ENCODE results near the gene SHH.
"Not testable (repeated sequence)": the region's sequence is repeated elsewhere in the genome, so short reads cannot be mapped to it uniquely, and the experiment has no call there.

The SHH gene

GRCh38 chr7:155821851-155822250 is 9.6 kb upstream of the SHH start:
- DNase-seq (ENCODE audit: insufficient read length, low spot score) (no peak), FAIRE-seq (no peak)

- DNase-seq (ENCODE audit: insufficient read length, low spot score) (no peak), FAIRE-seq (no peak)
These were observed 8.5 kb upstream of the SHH start for GRCh38 chr7:155820788-155821187.

- FAIRE-seq (no peak), DNase-seq (ENCODE audit: insufficient read length, low spot score) (no peak)
These were observed 8.0 kb upstream of the SHH start for GRCh38 chr7:155820246-155820645.

- DNase-seq (ENCODE audit: insufficient read length, low spot score) (no peak), FAIRE-seq (no peak)
These were observed 6.9 kb upstream of the SHH start for GRCh38 chr7:155819186-155819585.

- FAIRE-seq (no peak), DNase-seq (ENCODE audit: insufficient read length, low spot score) (no peak)
These were observed 6.5 kb upstream of the SHH start for GRCh38 chr7:155818820-155819168.

GRCh38 chr7:155818154-155818819 is 6.0 kb upstream of the SHH start:
- FAIRE-seq (no peak), DNase-seq (ENCODE audit: insufficient read length, low spot score) (no peak)

- FAIRE-seq; DNase-seq (ENCODE audit: insufficient read length, low spot score): not testable (repeated sequence)
These were observed 5.3 kb upstream of the SHH start for GRCh38 chr7:155817515-155817914.

- no peak for FAIRE-seq
- no peak for DNase-seq (ENCODE audit: insufficient read length, low spot score)
These were observed 4.7 kb upstream of the SHH start for GRCh38 chr7:155816996-155817395.

GRCh38 chr7:155816192-155816508 is 3.9 kb upstream of the SHH start:
- FAIRE-seq (no peak), DNase-seq (ENCODE audit: insufficient read length, low spot score) (no peak)

- no peak for FAIRE-seq
- peak; percentile 69 for DNase-seq (ENCODE audit: insufficient read length, low spot score)
These were observed 3.3 kb upstream of the SHH start for GRCh38 chr7:155815332-155816191.

GRCh38 chr7:155814316-155815276 is 2.3 kb upstream of the SHH start:
- DNase-seq (ENCODE audit: insufficient read length, low spot score) (no peak), FAIRE-seq (no peak)

GRCh38 chr7:155813546-155814315 is 1.5 kb upstream of the SHH start:
- FAIRE-seq (no peak), DNase-seq (ENCODE audit: insufficient read length, low spot score) (no peak)

GRCh38 chr7:155813125-155813524 is 862 bp upstream of the SHH start:
- DNase-seq (ENCODE audit: insufficient read length, low spot score), result no peak
- FAIRE-seq, result no peak

GRCh38 chr7:155811560-155811894 is 736 bp downstream of the SHH start:
- FAIRE-seq, result no peak
- no peak for DNase-seq (ENCODE audit: insufficient read length, low spot score)

- FAIRE-seq, result no peak
- no peak for DNase-seq (ENCODE audit: insufficient read length, low spot score)
These were observed 1.3 kb downstream of the SHH start for GRCh38 chr7:155810770-155811559.

GRCh38 chr7:155809947-155810769 is 2.1 kb downstream of the SHH start:
- FAIRE-seq (no peak), DNase-seq (ENCODE audit: insufficient read length, low spot score) (no peak)

- FAIRE-seq (no peak), DNase-seq (ENCODE audit: insufficient read length, low spot score) (no peak)
These were observed 2.8 kb downstream of the SHH start for GRCh38 chr7:155809332-155809946.

- DNase-seq (ENCODE audit: insufficient read length, low spot score), result no peak
- no peak for FAIRE-seq
These were observed 3.5 kb downstream of the SHH start for GRCh38 chr7:155808549-155809331.

Data from HTR-8/SVneo (cell line).